ENCODE data around the gene ZNF469.

The ZNF469 gene

GRCh38 chr16:88374736-88375135, 8.0 kb upstream of the ZNF469 start:
- H3K9me3 ChIP-seq (ENCODE audit: control insufficient read depth, low read length): no peaks in the 10 kb centered on the region
- DNase-seq (ENCODE audit: low read depth): no peak
- no peaks in the 10 kb centered on the region for H3K36me3 ChIP-seq (ENCODE audit: control insufficient read depth, insufficient read depth, low read length, severe bottlenecking)
- no peak overlapping the region for H3K4me3 ChIP-seq (ENCODE audit: low read length)
- H3K27me3 ChIP-seq (replicated peaks; ENCODE audit: control insufficient read depth, insufficient read depth, low read length): peaks cover 7% of the 10 kb centered on the region
- no peak overlapping the region for H3K9ac ChIP-seq (ENCODE audit: low read length)
- H3K4me1 ChIP-seq (ENCODE audit: control insufficient read depth, insufficient read depth, low read length): no peaks in the 10 kb centered on the region

GRCh38 chr16:88375236-88375975, 7.4 kb upstream of the ZNF469 start:
- no peaks in the 10 kb centered on the region for H3K9me3 ChIP-seq (ENCODE audit: control insufficient read depth, low read length)
- H3K27me3 ChIP-seq (replicated peaks; ENCODE audit: control insufficient read depth, insufficient read depth, low read length): peaks cover 3% of the 10 kb centered on the region
- H3K36me3 ChIP-seq (ENCODE audit: control insufficient read depth, insufficient read depth, low read length, severe bottlenecking): no peaks in the 10 kb centered on the region
- DNase-seq (ENCODE audit: low read depth): no peak
- H3K9ac ChIP-seq (ENCODE audit: low read length): no peak overlapping the region
- H3K4me3 ChIP-seq (ENCODE audit: low read length): no peak overlapping the region
- no peaks in the 10 kb centered on the region for H3K4me1 ChIP-seq (ENCODE audit: control insufficient read depth, insufficient read depth, low read length)

- no peak overlapping the region for H3K9ac ChIP-seq (ENCODE audit: low read length)
- no peaks in the 10 kb centered on the region for H3K27me3 ChIP-seq (replicated peaks; ENCODE audit: control insufficient read depth, insufficient read depth, low read length)
- DNase-seq (ENCODE audit: low read depth): no peak
- H3K9me3 ChIP-seq (ENCODE audit: control insufficient read depth, low read length): no peaks in the 10 kb centered on the region
- H3K4me1 ChIP-seq (ENCODE audit: control insufficient read depth, insufficient read depth, low read length): no peaks in the 10 kb centered on the region
- no peak overlapping the region for H3K4me3 ChIP-seq (ENCODE audit: low read length)
- no peaks in the 10 kb centered on the region for H3K36me3 ChIP-seq (ENCODE audit: control insufficient read depth, insufficient read depth, low read length, severe bottlenecking)
Observed at GRCh38 chr16:88375996-88376834, 6.5 kb upstream of the ZNF469 start.

GRCh38 chr16:88376835-88377726, 5.7 kb upstream of the ZNF469 start:
- no peak overlapping the region for H3K9ac ChIP-seq (ENCODE audit: low read length)
- DNase-seq (ENCODE audit: low read depth): no peak
- H3K4me3 ChIP-seq (ENCODE audit: low read length): no peak overlapping the region
- H3K9me3 ChIP-seq (ENCODE audit: control insufficient read depth, low read length): no peaks in the 10 kb centered on the region
- no peaks in the 10 kb centered on the region for H3K36me3 ChIP-seq (ENCODE audit: control insufficient read depth, insufficient read depth, low read length, severe bottlenecking)
- H3K4me1 ChIP-seq (ENCODE audit: control insufficient read depth, insufficient read depth, low read length): no peaks in the 10 kb centered on the region
- H3K27me3 ChIP-seq (replicated peaks; ENCODE audit: control insufficient read depth, insufficient read depth, low read length): no peaks in the 10 kb centered on the region

GRCh38 chr16:88377961-88378360, 4.8 kb upstream of the ZNF469 start:
- Histone ChIP-seq H3K9ac (ENCODE audit: low read length) (no peak overlapping the region), H3K4me1 (ENCODE audit: control insufficient read depth, insufficient read depth, low read length) (peaks cover 4% of the 10 kb centered on the region), H3K4me3 (ENCODE audit: low read length) (no peak overlapping the region), H3K27me3 (replicated peaks; ENCODE audit: control insufficient read depth, insufficient read depth, low read length) (no peaks in the 10 kb centered on the region), H3K9me3 (ENCODE audit: control insufficient read depth, low read length) (no peaks in the 10 kb centered on the region), H3K36me3 (ENCODE audit: control insufficient read depth, insufficient read depth, low read length, severe bottlenecking) (no peaks in the 10 kb centered on the region)
- no peak for DNase-seq (ENCODE audit: low read depth)

- Histone ChIP-seq H3K36me3 (ENCODE audit: control insufficient read depth, insufficient read depth, low read length, severe bottlenecking) (no peaks in the 10 kb centered on the region), H3K9me3 (ENCODE audit: control insufficient read depth, low read length) (no peaks in the 10 kb centered on the region), H3K4me3 (ENCODE audit: low read length) (no peak overlapping the region), H3K4me1 (ENCODE audit: control insufficient read depth, insufficient read depth, low read length) (peaks cover 4% of the 10 kb centered on the region), H3K9ac (ENCODE audit: low read length) (no peak overlapping the region), H3K27me3 (replicated peaks; ENCODE audit: control insufficient read depth, insufficient read depth, low read length) (no peaks in the 10 kb centered on the region)
- DNase-seq (ENCODE audit: low read depth): no peak
Observed at GRCh38 chr16:88378401-88378800, 4.4 kb upstream of the ZNF469 start.

GRCh38 chr16:88378836-88379693, 3.7 kb upstream of the ZNF469 start:
- H3K27me3 ChIP-seq (replicated peaks; ENCODE audit: control insufficient read depth, insufficient read depth, low read length): no peaks in the 10 kb centered on the region
- H3K36me3 ChIP-seq (ENCODE audit: control insufficient read depth, insufficient read depth, low read length, severe bottlenecking): no peaks in the 10 kb centered on the region
- H3K4me3 ChIP-seq (ENCODE audit: low read length): no peak overlapping the region
- no peaks in the 10 kb centered on the region for H3K9me3 ChIP-seq (ENCODE audit: control insufficient read depth, low read length)
- H3K4me1 ChIP-seq (ENCODE audit: control insufficient read depth, insufficient read depth, low read length): peaks cover 4% of the 10 kb centered on the region
- no peak for DNase-seq (ENCODE audit: low read depth)
- no peak overlapping the region for H3K9ac ChIP-seq (ENCODE audit: low read length)

- Histone ChIP-seq H3K4me1 (ENCODE audit: control insufficient read depth, insufficient read depth, low read length) (peaks cover 4% of the 10 kb centered on the region), H3K4me3 (ENCODE audit: low read length) (no peak overlapping the region), H3K9ac (ENCODE audit: low read length) (no peak overlapping the region), H3K27me3 (replicated peaks; ENCODE audit: control insufficient read depth, insufficient read depth, low read length) (no peaks in the 10 kb centered on the region), H3K9me3 (ENCODE audit: control insufficient read depth, low read length) (no peaks in the 10 kb centered on the region), H3K36me3 (ENCODE audit: control insufficient read depth, insufficient read depth, low read length, severe bottlenecking) (no peaks in the 10 kb centered on the region)
- DNase-seq (ENCODE audit: low read depth): no peak
Observed at GRCh38 chr16:88379694-88380040, 3.1 kb upstream of the ZNF469 start.

- Histone ChIP-seq H3K9ac (ENCODE audit: low read length) (no peak overlapping the region), H3K4me3 (ENCODE audit: low read length) (no peak overlapping the region), H3K27me3 (replicated peaks; ENCODE audit: control insufficient read depth, insufficient read depth, low read length) (no peaks in the 10 kb centered on the region), H3K4me1 (ENCODE audit: control insufficient read depth, insufficient read depth, low read length) (peaks cover 4% of the 10 kb centered on the region), H3K9me3 (ENCODE audit: control insufficient read depth, low read length) (no peaks in the 10 kb centered on the region), H3K36me3 (ENCODE audit: control insufficient read depth, insufficient read depth, low read length, severe bottlenecking) (no peaks in the 10 kb centered on the region)
- no peak for DNase-seq (ENCODE audit: low read depth)
Observed at GRCh38 chr16:88380099-88380498, 2.7 kb upstream of the ZNF469 start.

GRCh38 chr16:88380619-88381018, 2.1 kb upstream of the ZNF469 start:
- Histone ChIP-seq H3K27me3 (replicated peaks; ENCODE audit: control insufficient read depth, insufficient read depth, low read length) (no peaks in the 10 kb centered on the region), H3K4me1 (ENCODE audit: control insufficient read depth, insufficient read depth, low read length) (peaks cover 4% of the 10 kb centered on the region), H3K9me3 (ENCODE audit: control insufficient read depth, low read length) (no peaks in the 10 kb centered on the region), H3K36me3 (ENCODE audit: control insufficient read depth, insufficient read depth, low read length, severe bottlenecking) (no peaks in the 10 kb centered on the region), H3K9ac (ENCODE audit: low read length) (no peak overlapping the region), H3K4me3 (ENCODE audit: low read length) (no peak overlapping the region)
- no peak for DNase-seq (ENCODE audit: low read depth)
